DND-41 (cell line): ENCODE measurements around the gene SRPK2.

ENCODE experiments used
- ATAC-seq: fragments of 200-7000 bp; cut with Tn5 transposase; 3 replicates; pipeline ENCODE4 v1.9.1; 2021; ENCODE audit warnings: low read depth; ENCODE audit not compliant: insufficient read depth
- DNase-seq: peaks from one replicate; pipeline ENCODE4 v3.0.0-alpha.2; 2020
- H2AFZ ChIP-seq: 2 replicates; pipeline ENCODE4 v1.6.0; 2012; ENCODE audit warnings: low read depth, low read length
- H3K27ac ChIP-seq: 2 replicates; pipeline ENCODE4 v1.5.1; 2012; ENCODE audit warnings: low read length, inconsistent platforms
- H3K27me3 ChIP-seq: fragments of 200-600 bp; sonication (generic); 2 replicates; pipeline ENCODE4 v1.6.0; 2012; ENCODE audit warnings: low read length, mild to moderate bottlenecking, inconsistent platforms; ENCODE audit not compliant: insufficient read depth, poor library complexity
- H3K36me3 ChIP-seq: 2 replicates; pipeline ENCODE4 v1.5.1; 2012; ENCODE audit warnings: low read length, inconsistent platforms; ENCODE audit not compliant: insufficient read depth
- H3K4me1 ChIP-seq: 2 replicates; pipeline ENCODE4 v1.5.1; 2012; ENCODE audit warnings: mild to moderate bottlenecking, low read length; ENCODE audit not compliant: insufficient read depth
- H3K4me2 ChIP-seq: 2 replicates; pipeline ENCODE4 v1.6.0; 2012; ENCODE audit warnings: mild to moderate bottlenecking, moderate library complexity, low read length, inconsistent platforms; ENCODE audit not compliant: insufficient read depth
- H3K4me3 ChIP-seq, 2 experiments: fragments of 200-600 bp in 1 of 2; shearing (Covaris generic) in 1 of 2; 2 replicates each; pipeline ENCODE4 v1.5.1; 2012 to 2016; ENCODE audit warnings: inconsistent platforms in 2 of 2, low read length in 2 of 2, mild to moderate bottlenecking in 2 of 2, low read depth in 1 of 2, moderate library complexity in 1 of 2
- H3K79me2 ChIP-seq: 2 replicates; pipeline ENCODE4 v1.6.0; 2012; ENCODE audit warnings: low read length, inconsistent platforms; ENCODE audit not compliant: insufficient read depth
- H3K9ac ChIP-seq: 2 replicates; pipeline ENCODE4 v1.6.0; 2012; ENCODE audit warnings: low read depth, mild to moderate bottlenecking, inconsistent platforms, low read length, moderate library complexity
- H3K9me3 ChIP-seq: 2 replicates; pipeline ENCODE4 v1.5.1; 2012; ENCODE audit warnings: low read length, moderate library complexity, mild to moderate bottlenecking, inconsistent platforms; ENCODE audit not compliant: insufficient read depth, severe bottlenecking
- H4K20me1 ChIP-seq: 2 replicates; pipeline ENCODE4 v1.6.0; 2012; ENCODE audit warnings: low read length; ENCODE audit not compliant: insufficient read depth
- EZH2 ChIP-seq: IDR thresholded peaks from 3 replicates; pipeline ENCODE4 v1.6.1; 2012; ENCODE audit warnings: borderline replicate concordance, low read depth, mild to moderate bottlenecking, moderate library complexity, low read length, inconsistent platforms; ENCODE audit not compliant: severe bottlenecking
- TF ChIP-seq, protein P1 (sequence below): IDR thresholded peaks from 2 replicates; pipeline ENCODE4 v1.5.1; 2012; ENCODE audit warnings: borderline replicate concordance, low read length, moderate library complexity, mild to moderate bottlenecking; ENCODE audit not compliant: poor library complexity, severe bottlenecking; ENCODE audit errors: extremely low read depth

The SRPK2 gene

DNA sequence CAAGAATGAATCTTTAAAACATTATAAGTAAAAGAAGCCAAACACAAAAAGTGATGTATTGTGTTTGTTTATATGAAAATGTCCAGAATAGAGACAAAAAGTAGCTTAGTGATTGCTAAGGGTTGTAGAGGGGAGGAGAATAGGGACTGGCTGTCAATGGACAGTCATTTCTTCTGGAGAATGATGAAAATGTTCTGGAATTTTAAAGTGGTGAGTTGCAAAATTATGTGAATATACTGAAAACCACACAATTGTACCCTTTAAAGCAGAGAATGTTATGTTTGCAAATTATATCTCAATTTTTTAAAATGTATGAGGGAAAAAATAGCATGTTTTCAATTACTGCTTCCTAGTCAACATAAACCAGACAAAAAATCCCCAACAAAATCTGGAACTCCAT is 200.5 kb downstream of the SRPK2 start:
- H3K79me2 ChIP-seq: peaks cover 100% of the 10 kb centered on the region
- no peak overlapping the region for H3K27ac ChIP-seq
- H3K4me3 ChIP-seq: no peak overlapping the region
- DNase-seq: no peak
- H3K36me3 ChIP-seq: peaks cover 68% of the 10 kb centered on the region
- no peaks in the 10 kb centered on the region for H3K9me3 ChIP-seq
- H3K27me3 ChIP-seq: no peaks in the 10 kb centered on the region
- H4K20me1 ChIP-seq: peaks cover 76% of the 10 kb centered on the region
- peaks cover 4% of the 10 kb centered on the region; the same call in 1 of the 2 replicates for H3K4me1 ChIP-seq
- no peak overlapping the region for H3K4me2 ChIP-seq
- no peak for TF ChIP-seq EZH2
- H2AFZ ChIP-seq: no peak overlapping the region
- H3K9ac ChIP-seq: no peak overlapping the region
- ATAC-seq: no peak

DNA sequence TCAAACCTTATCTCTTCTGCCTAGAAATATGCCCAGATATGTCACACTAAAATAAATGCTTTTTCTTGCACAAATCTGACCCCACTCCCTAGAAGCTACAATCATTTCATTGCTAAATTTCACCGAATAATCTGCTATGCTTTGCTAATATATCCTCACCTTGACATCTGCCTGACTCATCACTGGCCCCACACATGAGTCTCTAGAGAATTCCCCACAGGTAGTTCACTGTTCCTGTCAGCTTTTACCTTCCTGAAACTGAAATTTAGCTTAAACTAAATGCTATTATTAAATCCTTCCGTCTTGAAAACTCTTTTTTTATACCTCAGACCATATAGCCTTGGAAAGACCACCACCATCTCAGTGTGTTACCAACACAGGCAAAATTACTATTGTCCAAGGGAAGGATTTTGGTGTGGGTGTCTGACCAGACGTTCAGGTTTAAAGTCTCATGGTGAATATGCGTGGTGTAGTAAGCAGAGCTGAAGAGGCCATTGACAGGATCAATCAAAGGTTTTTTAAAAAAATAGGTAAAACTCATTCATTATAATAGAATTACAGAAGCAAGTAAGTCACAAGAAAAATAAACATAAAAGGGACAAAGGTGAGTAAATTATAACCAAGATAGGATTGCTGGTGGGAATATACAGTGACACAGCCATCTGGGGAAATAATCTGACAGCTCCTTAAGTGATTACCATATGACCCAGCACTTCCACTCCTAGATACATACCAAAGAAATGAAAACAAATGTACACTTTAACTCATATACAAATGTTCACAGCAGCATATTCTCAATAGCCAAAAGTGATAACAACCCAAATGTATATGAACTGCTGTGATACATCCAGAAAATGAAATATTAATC is 201.2 kb downstream of the SRPK2 start:
- H4K20me1 ChIP-seq: peaks cover 75% of the 10 kb centered on the region
- no peak overlapping the region for H3K27ac ChIP-seq
- H2AFZ ChIP-seq: no peak overlapping the region
- DNase-seq (no peak), ATAC-seq (no peak)
- no peak overlapping the region for H3K4me2 ChIP-seq
- no peaks in the 10 kb centered on the region for H3K27me3 ChIP-seq
- H3K9me3 ChIP-seq: no peaks in the 10 kb centered on the region
- no peak overlapping the region for H3K4me3 ChIP-seq
- H3K79me2 ChIP-seq: peaks cover 100% of the 10 kb centered on the region
- H3K36me3 ChIP-seq: peaks cover 68% of the 10 kb centered on the region
- TF ChIP-seq, protein P1, sequence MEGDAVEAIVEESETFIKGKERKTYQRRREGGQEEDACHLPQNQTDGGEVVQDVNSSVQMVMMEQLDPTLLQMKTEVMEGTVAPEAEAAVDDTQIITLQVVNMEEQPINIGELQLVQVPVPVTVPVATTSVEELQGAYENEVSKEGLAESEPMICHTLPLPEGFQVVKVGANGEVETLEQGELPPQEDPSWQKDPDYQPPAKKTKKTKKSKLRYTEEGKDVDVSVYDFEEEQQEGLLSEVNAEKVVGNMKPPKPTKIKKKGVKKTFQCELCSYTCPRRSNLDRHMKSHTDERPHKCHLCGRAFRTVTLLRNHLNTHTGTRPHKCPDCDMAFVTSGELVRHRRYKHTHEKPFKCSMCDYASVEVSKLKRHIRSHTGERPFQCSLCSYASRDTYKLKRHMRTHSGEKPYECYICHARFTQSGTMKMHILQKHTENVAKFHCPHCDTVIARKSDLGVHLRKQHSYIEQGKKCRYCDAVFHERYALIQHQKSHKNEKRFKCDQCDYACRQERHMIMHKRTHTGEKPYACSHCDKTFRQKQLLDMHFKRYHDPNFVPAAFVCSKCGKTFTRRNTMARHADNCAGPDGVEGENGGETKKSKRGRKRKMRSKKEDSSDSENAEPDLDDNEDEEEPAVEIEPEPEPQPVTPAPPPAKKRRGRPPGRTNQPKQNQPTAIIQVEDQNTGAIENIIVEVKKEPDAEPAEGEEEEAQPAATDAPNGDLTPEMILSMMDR: no peak
- TF ChIP-seq EZH2: no peak
- H3K4me1 ChIP-seq: peaks cover 4% of the 10 kb centered on the region; the same call in 1 of the 2 replicates
- no peak overlapping the region for H3K9ac ChIP-seq

DNA sequence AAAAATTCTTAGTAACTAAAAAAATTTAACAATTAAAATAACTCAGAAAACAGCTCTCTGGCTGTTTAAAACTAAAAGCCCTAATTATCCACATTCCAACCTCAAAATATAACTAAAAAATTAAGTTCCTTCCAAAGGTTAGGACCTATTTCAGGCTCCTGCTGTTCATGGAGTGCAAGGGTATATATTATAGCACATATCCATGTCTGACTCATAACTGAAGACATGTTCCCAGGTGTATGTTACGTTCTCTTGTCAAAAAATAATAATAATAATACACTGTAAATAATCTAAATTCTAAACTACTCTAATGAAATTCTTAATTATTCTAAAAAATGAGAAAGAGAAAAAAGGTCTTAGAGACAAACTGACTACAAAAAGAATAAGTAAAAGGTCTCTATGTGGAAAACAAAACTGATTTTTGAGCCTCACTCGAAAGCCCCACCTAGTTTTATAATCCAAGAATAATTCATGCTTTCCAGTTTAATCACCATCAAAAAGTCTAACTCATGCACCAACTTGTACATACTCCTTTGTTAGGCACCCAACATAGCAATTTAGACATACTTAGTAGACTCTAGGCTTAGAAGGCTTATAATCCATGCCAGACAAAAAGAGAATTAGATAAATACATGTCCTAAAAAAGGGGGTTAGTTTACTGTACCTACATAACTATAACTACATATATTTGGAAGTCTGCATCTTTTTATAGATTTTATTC is 203.3 kb downstream of the SRPK2 start:
- Histone ChIP-seq H3K9ac (no peak overlapping the region), H3K27me3 (no peaks in the 10 kb centered on the region), H3K4me1 (peaks cover 4% of the 10 kb centered on the region; the same call in 1 of the 2 replicates), H3K79me2 (peaks cover 100% of the 10 kb centered on the region), H3K9me3 (no peaks in the 10 kb centered on the region), H4K20me1 (peaks cover 71% of the 10 kb centered on the region), H3K4me3 (no peak overlapping the region), H3K4me2 (no peak overlapping the region), H3K27ac (no peak overlapping the region), H3K36me3 (peaks cover 56% of the 10 kb centered on the region), H2AFZ (no peak overlapping the region)
- DNase-seq: no peak
- no peak for ATAC-seq
- TF ChIP-seq EZH2: no peak
- TF ChIP-seq, protein P1: no peak

DNA sequence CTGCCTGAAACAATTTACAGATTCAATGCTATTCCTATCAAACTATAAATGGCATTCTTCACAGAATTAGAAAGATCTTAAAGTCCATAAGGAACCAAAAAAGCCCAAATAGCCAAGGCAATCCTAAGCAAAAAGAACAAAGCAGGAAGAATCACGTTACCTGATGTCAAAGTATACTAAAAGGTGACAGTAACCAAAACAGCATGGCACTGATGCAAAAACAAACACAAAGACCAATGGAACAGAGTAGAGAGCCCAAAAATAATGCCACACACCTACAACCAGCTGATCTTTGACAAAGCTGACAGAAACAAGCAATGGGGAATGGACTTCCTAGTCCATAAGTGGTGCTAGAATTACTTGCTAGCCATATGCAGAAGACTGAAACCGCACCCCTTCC is 208.7 kb downstream of the SRPK2 start:
- Histone ChIP-seq H3K36me3 (peaks cover 41% of the 10 kb centered on the region), H3K4me1 (peaks cover 3% of the 10 kb centered on the region; the same call in 1 of the 2 replicates), H4K20me1 (peaks cover 78% of the 10 kb centered on the region), H3K9me3 (no peaks in the 10 kb centered on the region), H3K9ac (no peak overlapping the region), H2AFZ (no peak overlapping the region), H3K27ac (no peak overlapping the region), H3K79me2 (peaks cover 99% of the 10 kb centered on the region), H3K4me2 (no peak overlapping the region), H3K27me3 (no peaks in the 10 kb centered on the region), H3K4me3 (no peak overlapping the region)
- TF ChIP-seq, protein P1: no peak
- no peak for TF ChIP-seq EZH2
- no peak for ATAC-seq
- no peak for DNase-seq
